GM06990 (cell line): ENCODE results near the gene NEU4.
"Not testable (repeated sequence)": the region's sequence is repeated elsewhere in the genome, so short reads cannot be mapped to it uniquely, and the experiment has no call there.

Experiments used
- DNase-seq: peaks from one replicate; pipeline ENCODE4 v3.0.0-alpha.2; 2011; ENCODE audit not compliant: insufficient read length; ENCODE audit errors: extremely low read depth
- H3K27me3 ChIP-seq: replicated peaks from 2 replicates; pipeline ENCODE4 v1.6.0; 2011; ENCODE audit warnings: low read length; ENCODE audit not compliant: control insufficient read depth, insufficient read depth
- H3K36me3 ChIP-seq: 2 replicates; pipeline ENCODE4 v1.5.1; 2011; ENCODE audit warnings: low read length; ENCODE audit not compliant: control insufficient read depth, insufficient read depth
- H3K4me3 ChIP-seq: replicated peaks from 2 replicates; pipeline ENCODE4 v1.5.1; 2011; ENCODE audit warnings: low read depth, mild to moderate bottlenecking, control low read depth, low read length
- CTCF ChIP-seq: IDR thresholded peaks from 2 replicates; pipeline ENCODE4 v1.5.1; 2011; ENCODE audit warnings: low read length, control low read depth, mild to moderate bottlenecking, inconsistent platforms; ENCODE audit not compliant: insufficient read depth, poor library complexity, severe bottlenecking

The NEU4 gene

GRCh38 chr2:241827394-241827793 is 18.4 kb downstream of the NEU4 start:
- no peaks in the 10 kb centered on the region for H3K27me3 ChIP-seq
- no peak for DNase-seq
- no peak overlapping the region for H3K4me3 ChIP-seq
- no peak for TF ChIP-seq CTCF
- no peaks in the 10 kb centered on the region for H3K36me3 ChIP-seq

GRCh38 chr2:241833101-241833663 is 24.2 kb downstream of the NEU4 start:
- no peak for TF ChIP-seq CTCF
- Histone ChIP-seq H3K27me3 (no peaks in the 10 kb centered on the region), H3K4me3 (no peak overlapping the region), H3K36me3 (no peaks in the 10 kb centered on the region)
- no peak for DNase-seq

- not testable (repeated sequence) for H3K27me3 ChIP-seq, H3K36me3 ChIP-seq, DNase-seq, H3K4me3 ChIP-seq
These were observed 24.9 kb downstream of the NEU4 start for GRCh38 chr2:241833756-241834526.

- no peak for DNase-seq
- no peak overlapping the region for H3K4me3 ChIP-seq
- no peaks in the 10 kb centered on the region for H3K27me3 ChIP-seq
- no peaks in the 10 kb centered on the region for H3K36me3 ChIP-seq
- no peak for TF ChIP-seq CTCF
These were observed 25.7 kb downstream of the NEU4 start for GRCh38 chr2:241834527-241835210.

GRCh38 chr2:241835611-241836010 is 26.6 kb downstream of the NEU4 start:
- DNase-seq = no peak
- no peaks in the 10 kb centered on the region for H3K27me3 ChIP-seq
- TF ChIP-seq CTCF = no peak

GRCh38 chr2:241836292-241836691 is 27.3 kb downstream of the NEU4 start:
- Histone ChIP-seq H3K4me3 (no peak overlapping the region), H3K27me3 (no peaks in the 10 kb centered on the region), H3K36me3 (no peaks in the 10 kb centered on the region)
- no peak for DNase-seq
- no peak for TF ChIP-seq CTCF

More at GRCh38 chr2:241835611-241836010, 26.6 kb downstream of the NEU4 start:
- no peaks in the 10 kb centered on the region for H3K36me3 ChIP-seq
- H3K4me3 ChIP-seq = no peak overlapping the region
